SK-N-SH (cell line): ENCODE results near the gene FEM1B. TPM values are rescaled to one million over a fixed set of nuclear protein-coding genes. Genes with fewer than 3 reads are reported as not detected.

Experiments
- CTCF ChIA-PET: fragments of 300-600, 350-600 bp; formaldehyde crosslinking; extraction: SDS; loops from one replicate; lab custom pipeline; 2021; lab: Yijun Ruan, JAX
- POLR2A ChIA-PET: fragments of 350-600 bp; sonication (Branson Sonifier 250); formaldehyde crosslinking; extraction: SDS; loops from one replicate; lab custom pipeline; 2020; ENCODE audit warnings: antibody characterized with exemption, inconsistent platforms; lab: Yijun Ruan, JAX
- DNase-seq: peaks from one replicate; pipeline ENCODE4 v3.0.0; 2012
- H2AFZ ChIP-seq: fragments of 200-600 bp; sonication (generic); 2 replicates; pipeline ENCODE4 v1.8.1; 2016; ENCODE audit warnings: antibody characterized with exemption, mild to moderate bottlenecking, low read depth
- H3F3A ChIP-seq: fragments of 200-600 bp; sonication (generic); replicated peaks from 2 replicates; pipeline ENCODE3; 2016; ENCODE audit warnings: antibody characterized with exemption, mild to moderate bottlenecking; ENCODE audit not compliant: insufficient read depth
- H3K27ac ChIP-seq, 2 experiments: fragments of 200-500 bp in 1 of 2; fragments of 200-600 bp in 1 of 2; sonication (Bioruptor generic) in 1 of 2; sonication (generic), shearing (Covaris generic) in 1 of 2; 2 replicates each; pipeline versions ENCODE4 v1.5.1 to v1.6.1; 2014 to 2016; ENCODE audit warnings: low read depth in 2 of 2, inconsistent platforms in 1 of 2, low read length in 1 of 2, mild to moderate bottlenecking in 1 of 2, mixed read lengths in 1 of 2
- H3K27me3 ChIP-seq: fragments of 200-600 bp; sonication (generic), shearing (Covaris generic); 2 replicates; pipeline ENCODE4 v1.6.1; 2016; ENCODE audit warnings: mixed run types; ENCODE audit not compliant: insufficient read depth
- H3K36me3 ChIP-seq, 2 experiments: fragments of 200-500 bp in 1 of 2; fragments of 200-600 bp in 1 of 2; sonication (Bioruptor generic) in 1 of 2; sonication (generic) in 1 of 2; replicated peaks in 1 of 2; 2 replicates each; pipeline versions ENCODE3 to v1.5.1; 2014 to 2016; ENCODE audit warnings: low read length in 1 of 2, mild to moderate bottlenecking in 1 of 2; ENCODE audit not compliant: insufficient read depth in 2 of 2, control insufficient read depth in 1 of 2
- H3K4me1 ChIP-seq, 2 experiments: fragments of 200-500 bp in 1 of 2; fragments of 200-600 bp in 1 of 2; sonication (Bioruptor generic) in 1 of 2; sonication (generic), shearing (Covaris generic) in 1 of 2; 2 replicates each; pipeline versions ENCODE4 v1.5.1 to v1.6.1; 2014 to 2016; ENCODE audit warnings: low read depth in 1 of 2, low read length in 1 of 2, mixed run types in 1 of 2; ENCODE audit not compliant: insufficient read depth in 2 of 2, control insufficient read depth in 1 of 2
- H3K4me2 ChIP-seq: fragments of 200-600 bp; sonication (generic), shearing (Covaris generic); 2 replicates; pipeline ENCODE4 v1.6.1; 2017; ENCODE audit warnings: mixed run types
- H3K4me3 ChIP-seq, 2 experiments: fragments of 200-500 bp in 1 of 2; fragments of 200-600 bp in 1 of 2; sonication (Bioruptor generic) in 1 of 2; sonication (generic), shearing (Covaris generic) in 1 of 2; 2 replicates each; pipeline versions ENCODE4 v1.5.1 to v1.8.1; 2014 to 2016; ENCODE audit warnings: low read depth in 2 of 2, inconsistent platforms in 1 of 2, low read length in 1 of 2, mild to moderate bottlenecking in 1 of 2, mixed read lengths in 1 of 2, moderate library complexity in 1 of 2
- H3K79me2 ChIP-seq: fragments of 200-600 bp; sonication (generic); 2 replicates; pipeline ENCODE4 v1.8.1; 2017; ENCODE audit warnings: mild to moderate bottlenecking; ENCODE audit not compliant: insufficient read depth
- H3K9ac ChIP-seq: fragments of 200-600 bp; sonication (generic); 2 replicates; pipeline ENCODE4 v1.6.1; 2017; ENCODE audit warnings: mixed run types
- H3K9me2 ChIP-seq: fragments of 200-600 bp; sonication (generic); 2 replicates; pipeline ENCODE4 v1.6.1; 2017; ENCODE audit warnings: mixed run types
- H3K9me3 ChIP-seq: fragments of 200-600 bp; sonication (generic); 2 replicates; pipeline ENCODE4 v1.6.1; 2017; ENCODE audit warnings: mixed run types, mild to moderate bottlenecking, moderate library complexity
- H4K20me1 ChIP-seq: fragments of 200-600 bp; sonication (generic); 2 replicates; pipeline ENCODE4 v1.6.1; 2017; ENCODE audit warnings: mild to moderate bottlenecking, mixed run types; ENCODE audit not compliant: insufficient read depth
- CHD2 ChIP-seq: fragments of 150-350 bp; IDR thresholded peaks from 2 replicates; pipeline ENCODE4 v1.6.1; 2018; ENCODE audit warnings: low read length; ENCODE audit not compliant: partially characterized antibody
- ELF1 ChIP-seq: IDR thresholded peaks from 2 replicates; pipeline ENCODE4 v1.4.0; 2012
- FOSL2 ChIP-seq: IDR thresholded peaks from 2 replicates; pipeline ENCODE4 v1.4.0; 2012; ENCODE audit warnings: low read depth, mild to moderate bottlenecking, moderate library complexity, borderline replicate concordance
- FOXM1 ChIP-seq: IDR thresholded peaks from 2 replicates; pipeline ENCODE4 v1.4.0; 2012; ENCODE audit warnings: low read depth, mild to moderate bottlenecking
- GABPA ChIP-seq: IDR thresholded peaks from 2 replicates; pipeline ENCODE4 v1.4.0; 2012; ENCODE audit warnings: low read depth, mild to moderate bottlenecking
- GATA2 ChIP-seq: sonication (generic); formaldehyde crosslinking; IDR thresholded peaks from 2 replicates; pipeline ENCODE4 v1.5.0; 2020; ENCODE audit warnings: mild to moderate bottlenecking, missing genetic modification reagents
- NRF1 ChIP-seq: IDR thresholded peaks from 2 replicates; pipeline ENCODE4 v1.6.1; 2012; ENCODE audit warnings: low read depth, mild to moderate bottlenecking, low read length
- POLR2AphosphoS5 ChIP-seq: IDR thresholded peaks from 2 replicates; pipeline ENCODE4 v1.6.1; 2012; ENCODE audit warnings: low read depth, low read length
- RCOR1 ChIP-seq: fragments of 150-350 bp; IDR thresholded peaks from 2 replicates; pipeline ENCODE4 v1.6.1; 2017; ENCODE audit warnings: antibody characterized with exemption, low read length
- REST ChIP-seq: IDR thresholded peaks from 2 replicates; pipeline ENCODE4 v1.6.1; 2012; ENCODE audit warnings: mild to moderate bottlenecking, low read depth, low read length, moderate library complexity
- RFX5 ChIP-seq: IDR thresholded peaks from 2 replicates; pipeline ENCODE4 v1.6.1; 2012; ENCODE audit warnings: mild to moderate bottlenecking, improper control_type of control experiment, low read length
- RXRA ChIP-seq: IDR thresholded peaks from 2 replicates; pipeline ENCODE4 v1.4.0; 2012; ENCODE audit warnings: low read depth, mild to moderate bottlenecking, borderline replicate concordance
- SIN3A ChIP-seq: IDR thresholded peaks from 2 replicates; pipeline ENCODE4 v1.6.1; 2012; ENCODE audit warnings: low read depth, mild to moderate bottlenecking, low read length, moderate library complexity, borderline replicate concordance
- SMC3 ChIP-seq: IDR thresholded peaks from 2 replicates; pipeline ENCODE4 v1.6.1; 2012; ENCODE audit warnings: low read depth, low read length, improper control_type of control experiment
- TAF1 ChIP-seq: IDR thresholded peaks from 2 replicates; pipeline ENCODE4 v1.6.1; 2012; ENCODE audit warnings: low read depth, mild to moderate bottlenecking, low read length, moderate library complexity, borderline replicate concordance
- TCF12 ChIP-seq: IDR thresholded peaks from 2 replicates; pipeline ENCODE4 v1.4.0; 2012
- TEAD4 ChIP-seq: IDR thresholded peaks from 2 replicates; pipeline ENCODE4 v1.4.0; 2012; ENCODE audit warnings: mild to moderate bottlenecking, borderline replicate concordance; ENCODE audit not compliant: insufficient read depth
- WGBS: methylation state at CpG from one replicate; pipeline ENCODE4 v1.1.6; 2017; ENCODE audit warnings: low lambda C conversion rate; 5-methylcytosine and 5-hydroxymethylcytosine counted together
- polyA plus RNA-seq, 3 experiments: library from polyadenylated mRNA; depleted of rRNA; stranded (reverse); fragments of >200 nt; gene quantifications; 2 replicates each; pipeline ENCODE4 v1.2.3, GENCODE V29; 2012
- TF ChIP-seq, protein P1 (sequence below): IDR thresholded peaks from 2 replicates; pipeline ENCODE4; 2012
- TF ChIP-seq, protein P2 (sequence below): fragments of 150-350 bp; IDR thresholded peaks from 2 replicates; pipeline ENCODE4 v1.6.1; 2016; ENCODE audit warnings: mild to moderate bottlenecking, low read depth, low read length
- TF ChIP-seq, protein P3 (sequence below): fragments of 200-600 bp; sonication (generic); IDR thresholded peaks from 2 replicates; pipeline ENCODE4 v1.6.1; 2017; ENCODE audit warnings: antibody characterized with exemption, mild to moderate bottlenecking, moderate library complexity

The FEM1B gene
- polyA plus RNA-seq, 1 of the 3 experiments (the other 2 are of a cell fraction), result 14.0 TPM

DNA sequence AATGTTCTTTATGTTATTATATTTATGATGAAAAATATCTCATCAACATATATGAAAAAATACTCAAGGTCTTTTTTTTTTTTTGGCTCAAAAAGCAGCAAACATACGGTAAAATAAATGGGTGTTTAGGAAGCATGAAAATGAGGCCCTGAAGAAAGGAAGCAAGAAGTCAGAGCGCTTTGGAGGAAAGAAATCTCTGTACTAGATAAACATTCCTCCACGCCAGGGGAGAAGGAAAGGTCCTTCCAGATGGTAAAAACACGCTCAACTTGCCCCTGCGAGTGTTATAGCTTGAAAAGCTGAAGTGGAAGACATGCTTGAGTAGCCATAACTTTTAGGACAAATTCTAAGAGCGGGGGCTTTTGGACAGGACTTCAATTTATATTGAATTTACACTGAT, 52.9 kb downstream of the FEM1B start:
- H3K4me2 ChIP-seq, result no peak overlapping the region
- WGBS, result 71% methylated on average over 6 of the region's 6 CpGs
- TF ChIP-seq TEAD4, result no peak
- TF ChIP-seq FOSL2, result no peak
- no peak for TF ChIP-seq FOXM1
- TF ChIP-seq, protein P1, sequence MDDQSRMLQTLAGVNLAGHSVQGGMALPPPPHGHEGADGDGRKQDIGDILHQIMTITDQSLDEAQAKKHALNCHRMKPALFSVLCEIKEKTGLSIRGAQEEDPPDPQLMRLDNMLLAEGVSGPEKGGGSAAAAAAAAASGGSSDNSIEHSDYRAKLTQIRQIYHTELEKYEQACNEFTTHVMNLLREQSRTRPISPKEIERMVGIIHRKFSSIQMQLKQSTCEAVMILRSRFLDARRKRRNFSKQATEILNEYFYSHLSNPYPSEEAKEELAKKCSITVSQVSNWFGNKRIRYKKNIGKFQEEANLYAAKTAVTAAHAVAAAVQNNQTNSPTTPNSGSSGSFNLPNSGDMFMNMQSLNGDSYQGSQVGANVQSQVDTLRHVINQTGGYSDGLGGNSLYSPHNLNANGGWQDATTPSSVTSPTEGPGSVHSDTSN, result no peak
- TF ChIP-seq, protein P2, sequence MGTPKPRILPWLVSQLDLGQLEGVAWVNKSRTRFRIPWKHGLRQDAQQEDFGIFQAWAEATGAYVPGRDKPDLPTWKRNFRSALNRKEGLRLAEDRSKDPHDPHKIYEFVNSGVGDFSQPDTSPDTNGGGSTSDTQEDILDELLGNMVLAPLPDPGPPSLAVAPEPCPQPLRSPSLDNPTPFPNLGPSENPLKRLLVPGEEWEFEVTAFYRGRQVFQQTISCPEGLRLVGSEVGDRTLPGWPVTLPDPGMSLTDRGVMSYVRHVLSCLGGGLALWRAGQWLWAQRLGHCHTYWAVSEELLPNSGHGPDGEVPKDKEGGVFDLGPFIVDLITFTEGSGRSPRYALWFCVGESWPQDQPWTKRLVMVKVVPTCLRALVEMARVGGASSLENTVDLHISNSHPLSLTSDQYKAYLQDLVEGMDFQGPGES, result no peak
- TF ChIP-seq REST, result no peak
- TF ChIP-seq POLR2AphosphoS5, result no peak
- no peak for TF ChIP-seq CHD2
- no peak for TF ChIP-seq TCF12
- TF ChIP-seq, protein P3, sequence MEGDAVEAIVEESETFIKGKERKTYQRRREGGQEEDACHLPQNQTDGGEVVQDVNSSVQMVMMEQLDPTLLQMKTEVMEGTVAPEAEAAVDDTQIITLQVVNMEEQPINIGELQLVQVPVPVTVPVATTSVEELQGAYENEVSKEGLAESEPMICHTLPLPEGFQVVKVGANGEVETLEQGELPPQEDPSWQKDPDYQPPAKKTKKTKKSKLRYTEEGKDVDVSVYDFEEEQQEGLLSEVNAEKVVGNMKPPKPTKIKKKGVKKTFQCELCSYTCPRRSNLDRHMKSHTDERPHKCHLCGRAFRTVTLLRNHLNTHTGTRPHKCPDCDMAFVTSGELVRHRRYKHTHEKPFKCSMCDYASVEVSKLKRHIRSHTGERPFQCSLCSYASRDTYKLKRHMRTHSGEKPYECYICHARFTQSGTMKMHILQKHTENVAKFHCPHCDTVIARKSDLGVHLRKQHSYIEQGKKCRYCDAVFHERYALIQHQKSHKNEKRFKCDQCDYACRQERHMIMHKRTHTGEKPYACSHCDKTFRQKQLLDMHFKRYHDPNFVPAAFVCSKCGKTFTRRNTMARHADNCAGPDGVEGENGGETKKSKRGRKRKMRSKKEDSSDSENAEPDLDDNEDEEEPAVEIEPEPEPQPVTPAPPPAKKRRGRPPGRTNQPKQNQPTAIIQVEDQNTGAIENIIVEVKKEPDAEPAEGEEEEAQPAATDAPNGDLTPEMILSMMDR, result no peak
- no peak for TF ChIP-seq RCOR1
- TF ChIP-seq GABPA, result no peak
- TF ChIP-seq GATA2 (CRISPR knock-in tag), result no peak
- TF ChIP-seq RFX5, result no peak
- TF ChIP-seq SIN3A, result no peak
- TF ChIP-seq SMC3, result no peak
- no peak for TF ChIP-seq ELF1
- TF ChIP-seq NRF1, result no peak
- TF ChIP-seq RXRA, result no peak
- no peak for TF ChIP-seq TAF1
- TF ChIP-seq, all 33 proteins: peak for 0
- no peak overlapping the region for H3K4me3 ChIP-seq
- no peaks in the 10 kb centered on the region for H4K20me1 ChIP-seq
- no peak overlapping the region for H3K9ac ChIP-seq
- ChIA-PET POLR2A (no interaction called here), CTCF (interaction anchor here (1.0 to 2.7 kb wide), 3 partner anchors 11 to 24 kb away, joined by 3 to 10 read pairs (median 3); no protein-coding TSS in a partner anchor)
- no peaks in the 10 kb centered on the region for H3K36me3 ChIP-seq
- H3K9me3 ChIP-seq, result no peaks in the 10 kb centered on the region
- H3K4me1 ChIP-seq, result peaks cover 14% of the 10 kb centered on the region in 2 experiments; a peak in 3 of 4 replicates
- H3K27ac ChIP-seq, result no peak overlapping the region
- no peaks in the 10 kb centered on the region for H3K27me3 ChIP-seq
- no peak for DNase-seq
- H2AFZ ChIP-seq, result no peak overlapping the region
- H3K79me2 ChIP-seq, result no peaks in the 10 kb centered on the region
- no peaks in the 10 kb centered on the region for H3F3A ChIP-seq
- H3K9me2 ChIP-seq, result no peaks in the 10 kb centered on the region
